LHCN-M2 (cell line): Measurements from ENCODE around the gene GNAI3. TPM values are rescaled to one million over a fixed set of nuclear protein-coding genes. Genes with fewer than 3 reads are reported as not detected.
A peak's percentile ranks its signal among the peaks of the same experiment; 100 is the strongest.

Experiments used
- DNase-seq: peaks from one replicate; pipeline ENCODE4 v3.0.0-alpha.2; 2012; ENCODE audit warnings: low read depth
- total RNA-seq: library from RNA; depleted of rRNA; stranded (reverse); fragments of >200 nt; gene quantifications from 2 replicates; pipeline ENCODE4 v1.2.3, GENCODE V29; 2014

GNAI3 gene
- total RNA-seq, 1 experiment from 2014 or later = 10.8 TPM

DNA sequence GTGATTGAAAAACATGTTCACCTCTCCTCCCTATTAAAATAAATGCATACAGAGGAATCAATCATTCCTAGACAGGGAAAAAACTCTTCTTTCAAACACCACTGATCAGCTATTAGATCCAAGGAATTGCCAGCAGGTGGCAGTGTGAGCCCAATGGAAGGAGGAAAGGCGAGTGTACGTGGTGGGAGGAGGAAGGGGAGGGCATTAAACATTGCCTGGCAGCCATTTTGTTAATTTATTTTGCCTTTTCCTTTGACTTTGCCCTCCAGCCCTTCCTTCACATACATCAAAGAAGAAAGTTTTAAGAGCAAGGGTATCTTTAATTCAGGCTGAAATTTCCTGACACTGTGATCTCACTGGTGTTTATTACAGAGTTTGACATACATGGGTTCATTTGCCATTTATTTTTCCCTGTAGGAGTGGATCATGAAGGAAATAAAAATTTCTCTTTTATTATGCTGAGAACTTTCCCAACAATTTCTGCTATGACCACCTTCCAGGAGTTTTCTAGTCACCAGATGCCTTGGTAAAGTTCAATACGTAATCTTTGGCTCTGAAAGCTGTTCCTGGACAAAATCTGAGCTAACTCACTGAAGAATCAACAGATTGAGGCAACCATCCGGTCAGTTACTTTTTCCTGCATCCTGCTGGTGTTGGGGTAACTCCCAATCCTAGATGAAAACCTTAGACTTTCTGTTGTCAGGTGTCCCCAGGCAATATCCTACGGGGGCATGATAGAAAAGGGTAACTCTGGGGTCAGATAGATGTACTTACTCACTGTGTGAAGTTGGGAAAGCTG lies 1.9 kb upstream of the GNAI3 start:
- peak; percentile 85 for DNase-seq

DNA sequence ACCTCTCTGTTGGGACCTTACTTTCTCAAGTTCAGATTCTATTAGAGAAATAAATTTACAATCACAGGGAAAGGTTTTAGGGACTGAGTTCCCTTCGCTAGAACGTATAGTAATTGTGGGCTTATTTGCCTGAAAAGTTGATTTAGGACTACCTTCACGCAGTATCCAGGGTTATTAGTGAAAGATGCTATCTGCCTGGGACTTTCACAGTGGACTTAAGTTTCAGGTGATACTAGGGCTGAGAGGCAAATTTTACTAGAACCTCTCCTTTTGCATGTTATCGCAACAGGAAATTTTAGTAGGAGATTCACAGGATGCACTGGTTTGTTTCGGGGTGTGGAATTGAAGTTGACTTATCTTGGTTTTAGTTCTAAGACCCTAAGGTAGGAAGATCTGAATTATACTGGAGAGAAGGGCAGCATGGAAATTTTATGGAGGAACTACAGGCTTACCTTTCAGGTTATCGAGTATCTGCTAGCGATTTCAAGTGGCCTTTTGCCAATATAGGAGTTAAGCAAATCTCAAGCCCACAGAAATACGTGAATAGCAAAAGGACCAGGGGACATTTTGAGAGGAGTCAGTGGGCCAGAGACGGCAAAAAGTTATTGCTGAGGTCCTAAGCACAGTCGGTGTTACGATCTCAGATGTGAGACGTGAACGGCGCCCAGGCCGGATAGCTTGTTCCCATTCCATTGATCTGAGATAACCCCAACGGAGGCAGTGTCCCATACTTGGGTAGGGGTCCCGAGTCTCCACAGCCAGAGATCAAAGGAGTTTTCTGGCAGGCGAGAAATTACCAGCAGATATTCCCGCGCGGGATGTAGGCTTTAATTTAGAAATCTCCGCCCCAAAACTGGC lies 723 bp upstream of the GNAI3 start:
- DNase-seq = no peak

DNA sequence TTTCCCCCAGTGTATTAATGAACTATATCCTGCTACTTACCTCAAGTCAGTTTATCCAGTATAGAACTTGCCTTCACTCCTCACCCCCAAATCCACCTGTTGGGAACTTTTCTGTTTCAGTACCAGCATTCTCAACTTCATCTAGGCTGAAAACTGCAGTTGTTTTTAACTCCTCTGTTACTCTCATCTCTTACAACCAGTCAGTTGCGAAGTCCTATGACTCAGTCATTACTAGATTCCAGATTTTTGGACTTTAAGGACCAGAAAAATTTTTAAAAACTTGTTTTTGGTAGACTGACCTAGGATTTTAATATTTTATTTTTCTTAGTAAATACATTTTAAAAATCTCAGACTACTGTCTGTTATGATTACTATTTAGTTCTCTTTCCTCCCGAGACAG lies 8.1 kb downstream of the GNAI3 start:
- DNase-seq = no peak

DNA sequence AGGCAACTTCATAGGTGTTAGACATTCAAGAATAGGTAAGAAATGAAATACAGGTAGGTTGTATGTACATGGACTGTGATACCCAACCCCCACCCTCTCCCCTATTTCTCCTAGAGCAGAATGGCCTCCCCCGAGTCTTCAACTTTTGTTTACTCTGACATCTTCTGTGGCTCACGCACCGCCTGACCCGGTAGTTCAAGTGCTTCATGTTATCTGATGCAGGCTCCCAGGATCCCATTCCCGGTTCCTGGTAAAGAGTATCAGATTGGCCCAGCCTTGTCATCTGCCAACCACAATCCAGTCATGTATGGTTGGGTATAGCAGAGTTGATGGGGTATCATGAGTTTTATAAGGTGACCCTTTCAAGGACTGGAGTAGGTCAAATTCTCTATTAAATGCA lies 9.1 kb downstream of the GNAI3 start:
- DNase-seq = no peak

- DNase-seq = no peak
Measured at GRCh38 chr1:109559995-109560394, 11.6 kb downstream of the GNAI3 start.

- DNase-seq = no peak
Measured at GRCh38 chr1:109564194-109564878, 15.9 kb downstream of the GNAI3 start.

DNA sequence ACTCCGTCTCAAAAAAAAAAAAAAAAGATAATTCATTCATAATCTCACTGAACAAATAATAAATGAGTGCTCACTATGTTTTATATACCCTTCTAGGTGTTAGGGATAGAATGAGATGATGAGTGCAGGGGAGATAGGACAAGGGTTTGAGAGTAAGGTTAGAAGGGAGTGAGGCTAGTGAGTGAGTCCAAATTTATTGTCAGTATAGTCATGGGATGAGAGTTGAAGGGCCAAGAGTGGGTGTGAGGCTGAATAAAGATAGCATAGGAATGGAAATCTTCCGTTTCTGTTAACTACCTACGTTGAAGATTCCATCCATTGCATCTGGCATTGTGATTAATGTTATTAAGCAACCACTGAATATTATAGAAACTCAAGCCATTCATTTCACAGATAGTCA lies 16.8 kb downstream of the GNAI3 start:
- DNase-seq = no peak

DNA sequence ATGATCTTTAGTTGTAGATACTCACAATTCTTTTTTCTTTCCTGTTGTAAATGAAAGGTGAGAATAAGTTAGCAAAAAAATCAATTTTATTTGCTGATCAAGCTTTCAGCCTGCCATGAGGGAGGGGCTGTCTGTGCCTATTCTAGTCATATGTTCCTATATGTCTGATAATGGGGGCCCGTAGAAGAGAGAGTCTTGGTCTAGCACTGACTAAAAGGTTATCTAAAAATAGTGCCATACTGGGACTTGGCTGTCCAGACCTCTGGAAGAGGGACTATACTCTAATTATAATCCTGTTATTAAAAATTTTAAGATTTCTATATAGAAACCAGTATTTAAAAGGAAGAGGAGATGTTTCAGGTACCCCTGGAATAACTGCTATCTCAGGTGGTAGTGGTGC lies 18.6 kb downstream of the GNAI3 start:
- no peak for DNase-seq

GRCh38 chr1:109567877-109568672 lies 19.7 kb downstream of the GNAI3 start:
- no peak for DNase-seq

DNA sequence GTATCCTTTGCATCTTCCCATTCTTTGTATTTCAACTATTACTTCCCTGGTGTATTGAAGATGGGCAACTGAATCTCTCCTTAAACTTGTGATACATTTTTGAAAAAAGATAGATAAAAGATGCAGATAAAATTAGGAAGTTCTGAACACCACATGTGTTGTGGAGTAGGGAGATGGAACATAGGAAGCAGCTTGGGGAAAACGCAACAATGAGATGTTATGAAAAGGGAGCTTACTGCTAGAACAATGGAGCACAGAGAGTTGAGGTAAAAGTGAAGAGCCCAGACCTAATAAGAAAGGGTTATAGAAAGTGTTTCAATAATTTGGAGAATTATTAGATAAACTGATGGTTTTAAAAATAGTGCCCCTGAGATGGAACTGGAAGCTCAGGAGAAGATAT lies 20.9 kb downstream of the GNAI3 start:
- no peak for DNase-seq

- no peak for DNase-seq
Measured at GRCh38 chr1:109570414-109570813, 22.0 kb downstream of the GNAI3 start.

DNA sequence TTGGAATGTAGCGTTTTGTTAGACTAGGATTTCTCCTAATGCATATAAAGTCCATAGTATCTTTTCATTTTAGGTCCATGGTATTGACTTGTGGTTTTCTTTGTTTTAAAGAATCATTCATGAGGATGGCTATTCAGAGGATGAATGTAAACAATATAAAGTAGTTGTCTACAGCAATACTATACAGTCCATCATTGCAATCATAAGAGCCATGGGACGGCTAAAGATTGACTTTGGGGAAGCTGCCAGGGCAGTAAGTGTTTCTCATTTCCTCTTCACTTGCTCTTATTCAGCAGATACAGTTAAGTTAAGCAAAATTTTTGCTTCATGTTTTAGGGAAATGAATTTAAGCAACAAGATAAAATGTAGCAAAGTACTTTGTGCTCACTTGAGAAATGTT lies 25.4 kb downstream of the GNAI3 start:
- DNase-seq = no peak

- peak; percentile 21 for DNase-seq
Measured at GRCh38 chr1:109578947-109579443, 30.6 kb downstream of the GNAI3 start.

DNA sequence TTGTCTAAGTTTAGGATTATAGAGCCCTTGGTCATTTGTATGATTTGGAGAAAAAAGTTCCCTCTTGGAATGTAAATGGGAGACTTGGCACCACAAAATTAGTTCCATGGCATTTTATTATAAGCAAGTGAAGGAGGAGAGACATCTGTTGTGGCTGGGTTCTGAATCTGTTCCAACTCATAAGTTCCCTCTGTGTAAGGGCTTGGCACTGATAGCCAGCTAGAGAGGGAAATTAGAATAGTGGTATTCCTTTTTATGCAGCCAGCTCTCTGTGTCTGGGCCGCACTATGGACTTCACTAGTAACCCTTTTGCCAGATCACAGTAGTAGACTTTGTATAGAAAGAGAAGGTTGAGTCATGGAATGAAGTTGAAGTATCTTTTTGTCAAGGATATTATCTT lies 31.1 kb downstream of the GNAI3 start:
- DNase-seq = peak; percentile 38

DNA sequence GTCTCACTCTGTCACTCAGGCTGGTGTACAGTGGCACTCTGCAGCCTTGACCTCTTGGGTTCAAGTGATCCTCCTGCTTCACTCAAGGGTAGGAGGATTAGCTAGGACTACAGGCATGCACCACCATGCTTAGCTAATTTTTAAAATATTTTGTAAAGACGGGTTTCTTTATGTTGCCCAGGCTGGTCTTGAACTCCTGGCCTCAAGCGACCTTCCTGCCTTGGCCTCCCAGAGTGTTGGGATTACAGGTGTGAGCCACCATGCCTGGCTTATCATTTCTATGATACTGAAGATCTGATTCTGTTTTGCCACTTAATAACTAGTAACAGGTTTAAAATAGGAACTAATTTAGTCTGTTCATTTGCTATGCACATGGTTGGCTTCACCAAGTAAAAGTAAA lies 33.6 kb downstream of the GNAI3 start:
- DNase-seq = no peak

DNA sequence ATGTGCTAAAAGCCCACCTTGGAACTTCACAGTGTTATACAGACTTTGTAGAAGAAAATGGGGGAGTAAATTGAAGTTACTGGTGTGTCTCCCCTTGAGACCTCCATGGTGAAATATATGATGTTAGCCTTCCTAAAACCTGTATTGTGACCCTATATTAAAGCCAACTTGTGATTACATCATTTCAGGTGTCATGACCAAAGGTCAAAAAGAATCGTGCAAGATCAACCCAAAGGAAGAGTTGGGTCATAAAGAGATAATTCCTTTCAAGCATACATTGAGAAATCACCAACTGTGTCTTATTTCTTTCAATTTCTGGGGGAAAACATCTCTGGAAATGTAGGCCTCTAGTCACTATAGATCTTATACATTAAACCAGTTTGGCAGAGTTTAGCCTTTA lies 36.4 kb downstream of the GNAI3 start:
- no peak for DNase-seq

DNA sequence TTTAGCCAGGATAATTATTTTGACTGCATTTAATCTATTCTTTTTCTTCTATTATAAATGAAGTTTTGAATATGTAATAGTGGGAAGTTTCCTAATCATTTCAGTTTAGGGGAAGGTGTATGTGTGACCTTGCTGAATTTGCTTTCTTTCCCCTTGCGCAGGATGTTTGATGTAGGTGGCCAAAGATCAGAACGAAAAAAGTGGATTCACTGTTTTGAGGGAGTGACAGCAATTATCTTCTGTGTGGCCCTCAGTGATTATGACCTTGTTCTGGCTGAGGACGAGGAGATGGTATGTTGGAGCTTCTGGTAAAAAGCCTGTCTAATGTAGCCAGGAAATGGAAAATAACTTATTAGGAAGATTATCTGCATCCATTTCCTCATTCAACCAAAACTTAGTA lies 37.6 kb downstream of the GNAI3 start:
- DNase-seq = no peak

DNA sequence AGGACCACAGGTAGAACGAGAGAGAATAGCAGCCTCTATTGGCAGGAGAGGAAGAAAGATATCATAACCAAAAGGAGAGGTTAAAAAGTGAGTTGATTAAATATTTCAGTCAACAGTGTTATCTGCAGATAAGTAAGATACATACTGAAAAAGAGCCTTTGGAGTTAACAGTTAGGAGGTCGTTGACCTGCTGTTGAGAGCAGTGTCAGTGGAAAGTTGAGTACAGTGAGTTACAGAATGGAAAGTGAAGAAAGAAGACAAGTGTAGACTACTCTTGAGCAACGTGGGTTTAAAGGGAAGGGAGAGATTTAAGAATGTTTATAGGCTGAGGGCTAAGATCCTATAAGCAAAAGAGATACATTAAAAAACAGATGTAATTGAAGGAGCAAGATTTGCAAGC lies 40.8 kb downstream of the GNAI3 start:
- no peak for DNase-seq

GRCh38 chr1:109589679-109590078 lies 41.3 kb downstream of the GNAI3 start:
- no peak for DNase-seq

- no peak for DNase-seq
Measured at GRCh38 chr1:109592916-109593315, 44.5 kb downstream of the GNAI3 start.

DNA sequence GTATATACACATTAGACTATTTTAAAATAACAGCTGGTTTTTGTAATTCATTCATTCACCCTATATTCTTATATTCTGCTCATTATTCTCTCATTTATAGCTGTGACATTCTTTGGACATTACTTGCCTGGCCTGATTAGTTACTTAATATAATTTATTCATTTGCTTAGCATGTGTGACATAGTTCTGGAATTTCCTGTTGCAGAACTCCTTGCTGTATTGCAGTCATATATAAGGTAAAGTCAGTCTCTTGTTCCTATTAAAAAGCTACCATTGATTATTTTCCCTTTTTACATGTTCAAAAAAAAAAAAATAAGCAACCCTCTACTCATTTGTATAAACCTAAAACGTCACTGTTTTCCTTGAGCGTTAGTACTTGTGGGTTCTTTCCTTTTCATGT lies 47.1 kb downstream of the GNAI3 start:
- no peak for DNase-seq
